NB4 (cell line): Measurements from ENCODE around the gene LBR.

Source experiments
- MYC ChIP-seq: IDR thresholded peaks from 2 replicates; pipeline ENCODE4 v1.6.1; 2011; ENCODE audit warnings: low read depth, low read length
- POLR2A ChIP-seq: IDR thresholded peaks from 2 replicates; pipeline ENCODE4 v1.6.1; 2011; ENCODE audit warnings: mild to moderate bottlenecking; ENCODE audit not compliant: insufficient read length; ENCODE audit errors: extremely low read depth
- TF ChIP-seq, protein P1 (sequence below): IDR thresholded peaks from one replicate; pipeline ENCODE4 v1.5.1; 2012; ENCODE audit warnings: low read depth, low read length

DNA sequence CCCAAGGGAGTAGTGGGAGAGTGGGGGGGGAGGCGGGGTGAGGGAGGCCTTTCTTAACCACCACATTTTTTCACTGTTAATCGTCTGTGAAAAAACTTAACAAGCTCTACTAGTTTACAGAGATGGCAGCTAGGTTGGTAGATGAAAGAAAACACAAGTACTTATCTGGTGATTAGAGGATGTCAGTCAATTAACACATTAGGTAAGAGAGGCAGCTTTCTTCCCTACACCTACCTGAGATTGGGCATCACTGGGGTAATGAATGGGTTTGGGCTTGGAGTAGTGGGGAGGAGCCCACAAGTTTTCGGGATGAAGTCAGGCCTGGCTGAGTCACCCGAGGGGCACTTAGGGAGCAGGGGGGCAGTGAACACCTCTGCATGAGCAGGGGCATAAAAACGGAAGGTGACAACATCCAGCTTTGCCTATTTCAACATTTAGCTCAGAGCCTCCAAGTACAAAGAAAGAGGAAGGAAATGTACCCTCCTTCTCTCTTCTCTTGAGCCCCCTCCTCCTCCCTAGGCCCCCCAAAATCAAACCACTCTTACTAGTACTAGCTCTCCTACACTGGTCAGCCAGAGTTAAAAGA, 2.5 kb downstream of the LBR start:
- TF ChIP-seq, protein P1, sequence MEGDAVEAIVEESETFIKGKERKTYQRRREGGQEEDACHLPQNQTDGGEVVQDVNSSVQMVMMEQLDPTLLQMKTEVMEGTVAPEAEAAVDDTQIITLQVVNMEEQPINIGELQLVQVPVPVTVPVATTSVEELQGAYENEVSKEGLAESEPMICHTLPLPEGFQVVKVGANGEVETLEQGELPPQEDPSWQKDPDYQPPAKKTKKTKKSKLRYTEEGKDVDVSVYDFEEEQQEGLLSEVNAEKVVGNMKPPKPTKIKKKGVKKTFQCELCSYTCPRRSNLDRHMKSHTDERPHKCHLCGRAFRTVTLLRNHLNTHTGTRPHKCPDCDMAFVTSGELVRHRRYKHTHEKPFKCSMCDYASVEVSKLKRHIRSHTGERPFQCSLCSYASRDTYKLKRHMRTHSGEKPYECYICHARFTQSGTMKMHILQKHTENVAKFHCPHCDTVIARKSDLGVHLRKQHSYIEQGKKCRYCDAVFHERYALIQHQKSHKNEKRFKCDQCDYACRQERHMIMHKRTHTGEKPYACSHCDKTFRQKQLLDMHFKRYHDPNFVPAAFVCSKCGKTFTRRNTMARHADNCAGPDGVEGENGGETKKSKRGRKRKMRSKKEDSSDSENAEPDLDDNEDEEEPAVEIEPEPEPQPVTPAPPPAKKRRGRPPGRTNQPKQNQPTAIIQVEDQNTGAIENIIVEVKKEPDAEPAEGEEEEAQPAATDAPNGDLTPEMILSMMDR = no peak
- TF ChIP-seq POLR2A (no peak), MYC (no peak)
